WTC11 (cell line): Measurements from ENCODE around the gene NAB1. TPM values are rescaled to one million over a fixed set of nuclear protein-coding genes. Genes with fewer than 3 reads are reported as not detected.

Source experiments
- ATAC-seq: fragments of 200-7000 bp; cut with Tn5 transposase; 2 replicates; pipeline ENCODE4 v1.10.0; 2021; ENCODE audit warnings: mild to moderate bottlenecking, moderate library complexity
- CTCF ChIA-PET: fragments of 300-600 bp; sonication (Branson Sonifier 250); formaldehyde crosslinking; loops from one replicate; lab custom pipeline; 2021; ENCODE audit warnings: antibody characterized with exemption; lab: Charles Lee
- POLR2A ChIA-PET: fragments of 350-600 bp; sonication (Branson Sonifier 250); formaldehyde crosslinking; loops from one replicate; lab custom pipeline; 2021; ENCODE audit warnings: antibody characterized with exemption; lab: Charles Lee
- DNase-seq: peaks from one replicate; pipeline ENCODE4 v3.0.0; 2021; ENCODE audit warnings: low spot score
- H3K27ac Mint-ChIP-seq: 2 replicates; pipeline ENCODE4 v1.8.0; 2021; ENCODE audit warnings: mixed read lengths
- H3K27me3 Mint-ChIP-seq: 2 replicates; pipeline ENCODE4 v1.8.0; 2021; ENCODE audit warnings: low read depth, mild to moderate bottlenecking, moderate library complexity, mixed read lengths
- H3K36me3 Mint-ChIP-seq: 2 replicates; pipeline ENCODE4 v1.8.0; 2021; ENCODE audit warnings: mixed read lengths
- H3K4me1 Mint-ChIP-seq: 2 replicates; pipeline ENCODE4 v1.8.0; 2022; ENCODE audit warnings: mixed read lengths
- H3K4me3 Mint-ChIP-seq: 2 replicates; pipeline ENCODE4 v1.8.0; 2021; ENCODE audit warnings: mild to moderate bottlenecking, moderate library complexity, mixed read lengths
- H3K9me3 Mint-ChIP-seq: 2 replicates; pipeline ENCODE4 v1.8.0; 2021; ENCODE audit warnings: mixed read lengths
- EMX1 ChIP-seq: fragments of 250-450 bp; sonication (Bioruptor Pico); IDR thresholded peaks from 2 replicates; pipeline ENCODE4 v1.8.0; 2021; ENCODE audit warnings: mild to moderate bottlenecking
- FOXJ3 ChIP-seq: sonication (generic); formaldehyde crosslinking; IDR thresholded peaks from 2 replicates; pipeline ENCODE4 v1.9.0; 2021; ENCODE audit warnings: missing genetic modification reagents, mild to moderate bottlenecking, borderline replicate concordance
- FOXP1 ChIP-seq: sonication (generic); formaldehyde crosslinking; IDR thresholded peaks from 2 replicates; pipeline ENCODE4 v1.8.0; 2022; ENCODE audit warnings: missing genetic modification reagents, mild to moderate bottlenecking, moderate library complexity, borderline replicate concordance
- JAZF1 ChIP-seq: fragments of 250-450 bp; sonication (Bioruptor Pico); IDR thresholded peaks from 2 replicates; pipeline ENCODE4 v1.9.0; 2021; ENCODE audit warnings: moderate library complexity, mild to moderate bottlenecking, inconsistent platforms
- NFATC4 ChIP-seq: fragments of 250-450 bp; sonication (Bioruptor Pico); IDR thresholded peaks from 2 replicates; pipeline ENCODE4 v1.9.0; 2021; ENCODE audit warnings: mild to moderate bottlenecking
- NR3C1 ChIP-seq: sonication (generic); formaldehyde crosslinking; conservative IDR thresholded peaks from 2 replicates; pipeline ENCODE4 v1.8.1; 2023; ENCODE audit warnings: low read depth, mild to moderate bottlenecking, missing genetic modification reagents
- OVOL2 ChIP-seq: fragments of 250-450 bp; sonication (Bioruptor Pico); IDR thresholded peaks from 2 replicates; pipeline ENCODE4 v1.9.0; 2021; ENCODE audit warnings: mild to moderate bottlenecking, borderline replicate concordance
- RELA ChIP-seq: sonication (generic); formaldehyde crosslinking; IDR thresholded peaks from 2 replicates; pipeline ENCODE4 v1.8.1; 2022; ENCODE audit warnings: missing genetic modification reagents, mild to moderate bottlenecking, borderline replicate concordance
- SOX15 ChIP-seq: fragments of 250-450 bp; sonication (Bioruptor Pico); IDR thresholded peaks from 2 replicates; pipeline ENCODE4 v1.9.0; 2021; ENCODE audit warnings: mild to moderate bottlenecking
- SP1 ChIP-seq: sonication (generic); formaldehyde crosslinking; conservative IDR thresholded peaks from 2 replicates; pipeline ENCODE4 v1.8.1; 2022; ENCODE audit warnings: missing genetic modification reagents
- TCF7 ChIP-seq: sonication (generic); formaldehyde crosslinking; IDR thresholded peaks from 2 replicates; pipeline ENCODE4 v1.8.0; 2022; ENCODE audit warnings: mild to moderate bottlenecking, low read depth, missing genetic modification reagents, moderate library complexity
- TP53 ChIP-seq: sonication (generic); formaldehyde crosslinking; IDR thresholded peaks from 2 replicates; pipeline ENCODE4 v1.8.1; 2023; ENCODE audit warnings: mild to moderate bottlenecking, missing genetic modification reagents
- ZNF219 ChIP-seq: sonication (generic); formaldehyde crosslinking; IDR thresholded peaks from 2 replicates; pipeline ENCODE4 v1.8.0; 2023; ENCODE audit warnings: missing genetic modification reagents, mild to moderate bottlenecking, borderline replicate concordance
- ZNF423 ChIP-seq: fragments of 250-450 bp; sonication (Bioruptor Pico); IDR thresholded peaks from 2 replicates; pipeline ENCODE4 v2.1.2; 2022; ENCODE audit warnings: mild to moderate bottlenecking, moderate library complexity
- total RNA-seq: library from RNA; stranded (reverse); gene quantifications from 3 replicates; pipeline ENCODE4 v1.2.3, GENCODE V29; 2021
- TF ChIP-seq, protein P1 (sequence below): sonication (generic); formaldehyde crosslinking; conservative IDR thresholded peaks from 2 replicates; pipeline ENCODE4 v1.8.1; 2023; ENCODE audit warnings: mild to moderate bottlenecking, low read depth, missing genetic modification reagents, moderate library complexity
- TF ChIP-seq, protein P2 (sequence below): fragments of 250-450 bp; sonication (Bioruptor Pico); IDR thresholded peaks from 2 replicates; pipeline ENCODE4 v1.9.0; 2021; ENCODE audit warnings: moderate library complexity, mild to moderate bottlenecking, inconsistent platforms, borderline replicate concordance
- TF ChIP-seq, protein P3 (sequence below): sonication (generic); formaldehyde crosslinking; IDR thresholded peaks from 2 replicates; pipeline ENCODE4 v1.8.1; 2023; ENCODE audit warnings: mild to moderate bottlenecking, missing genetic modification reagents, moderate library complexity
- TF ChIP-seq, protein P4 (sequence below): sonication (generic); formaldehyde crosslinking; IDR thresholded peaks from 2 replicates; pipeline ENCODE4 v1.8.0; 2023; ENCODE audit warnings: missing genetic modification reagents, mild to moderate bottlenecking, borderline replicate concordance

The NAB1 gene
- total RNA-seq, 1 experiment from 2014 or later: 32.0 TPM

DNA sequence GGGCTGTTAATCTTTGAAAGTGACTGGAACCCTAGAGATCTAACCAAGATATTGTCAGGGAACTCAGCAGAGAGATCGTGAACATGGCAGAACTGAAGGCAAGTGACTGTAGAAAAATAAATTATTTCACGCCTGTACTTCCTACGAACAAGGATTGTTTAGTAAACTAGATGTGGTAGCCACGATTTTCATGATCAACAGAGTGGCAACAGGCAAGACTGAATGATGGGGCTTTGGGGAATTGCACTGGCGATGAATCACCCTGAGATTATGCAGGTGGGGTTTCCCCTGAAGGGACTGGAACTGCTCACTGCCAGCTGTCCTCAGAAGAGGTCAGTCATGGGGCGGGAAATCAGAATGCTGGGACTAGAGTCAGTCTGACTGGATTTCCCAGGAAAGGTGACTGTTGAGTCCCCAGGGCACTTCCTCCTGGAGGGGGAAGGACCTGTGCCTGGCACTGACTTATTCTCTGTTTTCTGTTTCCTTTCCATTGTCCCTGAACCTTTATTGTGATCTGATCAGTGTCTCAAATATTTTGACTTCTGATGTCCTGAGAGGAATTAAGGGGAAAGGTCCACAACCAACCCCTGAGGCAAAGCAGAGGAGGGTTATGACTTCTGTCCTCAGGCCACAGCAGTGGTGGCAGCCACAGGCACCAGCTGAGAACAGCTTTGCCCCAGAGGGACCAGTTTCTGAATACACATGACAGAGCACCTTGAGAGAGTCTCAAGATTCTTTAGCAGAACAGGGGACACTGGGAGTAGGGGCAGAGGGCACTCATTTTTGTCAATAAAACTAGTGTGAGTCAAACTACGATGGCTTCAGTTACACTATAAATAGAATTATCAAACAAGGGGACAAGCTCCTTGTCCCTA is 70.0 kb downstream of the NAB1 start:
- Mint-ChIP-seq H3K36me3 (no peaks in the 10 kb centered on the region), H3K4me3 (no peak overlapping the region), H3K27me3 (no peaks in the 10 kb centered on the region), H3K27ac (no peak overlapping the region; the same call in 1 of the 2 replicates), H3K9me3 (peaks cover 7% of the 10 kb centered on the region), H3K4me1 (peaks cover 8% of the 10 kb centered on the region)
- peak; percentile 60 for ATAC-seq
- POLR2A ChIA-PET: no interaction called here
- CTCF ChIA-PET: no interaction called here
- DNase-seq: no peak
- TF ChIP-seq, protein P1, sequence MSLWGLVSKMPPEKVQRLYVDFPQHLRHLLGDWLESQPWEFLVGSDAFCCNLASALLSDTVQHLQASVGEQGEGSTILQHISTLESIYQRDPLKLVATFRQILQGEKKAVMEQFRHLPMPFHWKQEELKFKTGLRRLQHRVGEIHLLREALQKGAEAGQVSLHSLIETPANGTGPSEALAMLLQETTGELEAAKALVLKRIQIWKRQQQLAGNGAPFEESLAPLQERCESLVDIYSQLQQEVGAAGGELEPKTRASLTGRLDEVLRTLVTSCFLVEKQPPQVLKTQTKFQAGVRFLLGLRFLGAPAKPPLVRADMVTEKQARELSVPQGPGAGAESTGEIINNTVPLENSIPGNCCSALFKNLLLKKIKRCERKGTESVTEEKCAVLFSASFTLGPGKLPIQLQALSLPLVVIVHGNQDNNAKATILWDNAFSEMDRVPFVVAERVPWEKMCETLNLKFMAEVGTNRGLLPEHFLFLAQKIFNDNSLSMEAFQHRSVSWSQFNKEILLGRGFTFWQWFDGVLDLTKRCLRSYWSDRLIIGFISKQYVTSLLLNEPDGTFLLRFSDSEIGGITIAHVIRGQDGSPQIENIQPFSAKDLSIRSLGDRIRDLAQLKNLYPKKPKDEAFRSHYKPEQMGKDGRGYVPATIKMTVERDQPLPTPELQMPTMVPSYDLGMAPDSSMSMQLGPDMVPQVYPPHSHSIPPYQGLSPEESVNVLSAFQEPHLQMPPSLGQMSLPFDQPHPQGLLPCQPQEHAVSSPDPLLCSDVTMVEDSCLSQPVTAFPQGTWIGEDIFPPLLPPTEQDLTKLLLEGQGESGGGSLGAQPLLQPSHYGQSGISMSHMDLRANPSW (CRISPR knock-in tag): no peak
- no peak for TF ChIP-seq FOXJ3 (CRISPR knock-in tag)
- TF ChIP-seq, protein P2, sequence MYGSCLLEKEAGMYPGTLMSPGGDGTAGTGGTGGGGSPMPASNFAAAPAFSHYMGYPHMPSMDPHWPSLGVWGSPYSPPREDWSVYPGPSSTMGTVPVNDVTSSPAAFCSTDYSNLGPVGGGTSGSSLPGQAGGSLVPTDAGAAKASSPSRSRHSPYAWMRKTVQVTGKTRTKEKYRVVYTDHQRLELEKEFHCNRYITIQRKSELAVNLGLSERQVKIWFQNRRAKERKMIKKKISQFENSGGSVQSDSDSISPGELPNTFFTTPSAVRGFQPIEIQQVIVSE (CRISPR knock-in tag): no peak
- no peak for TF ChIP-seq EMX1 (CRISPR knock-in tag)
- TF ChIP-seq NFATC4 (CRISPR knock-in tag): no peak
- no peak for TF ChIP-seq TP53 (CRISPR knock-in tag)
- no peak for TF ChIP-seq SOX15 (CRISPR knock-in tag)
- TF ChIP-seq, protein P3, sequence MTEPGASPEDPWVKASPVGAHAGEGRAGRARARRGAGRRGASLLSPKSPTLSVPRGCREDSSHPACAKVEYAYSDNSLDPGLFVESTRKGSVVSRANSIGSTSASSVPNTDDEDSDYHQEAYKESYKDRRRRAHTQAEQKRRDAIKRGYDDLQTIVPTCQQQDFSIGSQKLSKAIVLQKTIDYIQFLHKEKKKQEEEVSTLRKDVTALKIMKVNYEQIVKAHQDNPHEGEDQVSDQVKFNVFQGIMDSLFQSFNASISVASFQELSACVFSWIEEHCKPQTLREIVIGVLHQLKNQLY: no peak
- no peak for TF ChIP-seq ZNF219 (CRISPR knock-in tag)
- TF ChIP-seq OVOL2 (CRISPR knock-in tag): no peak
- TF ChIP-seq FOXP1 (CRISPR knock-in tag): no peak
- TF ChIP-seq SP1 (CRISPR knock-in tag): no peak
- TF ChIP-seq TCF7 (CRISPR knock-in tag): no peak
- no peak for TF ChIP-seq RELA (CRISPR knock-in tag)
- no peak for TF ChIP-seq NR3C1
- TF ChIP-seq, protein P4, sequence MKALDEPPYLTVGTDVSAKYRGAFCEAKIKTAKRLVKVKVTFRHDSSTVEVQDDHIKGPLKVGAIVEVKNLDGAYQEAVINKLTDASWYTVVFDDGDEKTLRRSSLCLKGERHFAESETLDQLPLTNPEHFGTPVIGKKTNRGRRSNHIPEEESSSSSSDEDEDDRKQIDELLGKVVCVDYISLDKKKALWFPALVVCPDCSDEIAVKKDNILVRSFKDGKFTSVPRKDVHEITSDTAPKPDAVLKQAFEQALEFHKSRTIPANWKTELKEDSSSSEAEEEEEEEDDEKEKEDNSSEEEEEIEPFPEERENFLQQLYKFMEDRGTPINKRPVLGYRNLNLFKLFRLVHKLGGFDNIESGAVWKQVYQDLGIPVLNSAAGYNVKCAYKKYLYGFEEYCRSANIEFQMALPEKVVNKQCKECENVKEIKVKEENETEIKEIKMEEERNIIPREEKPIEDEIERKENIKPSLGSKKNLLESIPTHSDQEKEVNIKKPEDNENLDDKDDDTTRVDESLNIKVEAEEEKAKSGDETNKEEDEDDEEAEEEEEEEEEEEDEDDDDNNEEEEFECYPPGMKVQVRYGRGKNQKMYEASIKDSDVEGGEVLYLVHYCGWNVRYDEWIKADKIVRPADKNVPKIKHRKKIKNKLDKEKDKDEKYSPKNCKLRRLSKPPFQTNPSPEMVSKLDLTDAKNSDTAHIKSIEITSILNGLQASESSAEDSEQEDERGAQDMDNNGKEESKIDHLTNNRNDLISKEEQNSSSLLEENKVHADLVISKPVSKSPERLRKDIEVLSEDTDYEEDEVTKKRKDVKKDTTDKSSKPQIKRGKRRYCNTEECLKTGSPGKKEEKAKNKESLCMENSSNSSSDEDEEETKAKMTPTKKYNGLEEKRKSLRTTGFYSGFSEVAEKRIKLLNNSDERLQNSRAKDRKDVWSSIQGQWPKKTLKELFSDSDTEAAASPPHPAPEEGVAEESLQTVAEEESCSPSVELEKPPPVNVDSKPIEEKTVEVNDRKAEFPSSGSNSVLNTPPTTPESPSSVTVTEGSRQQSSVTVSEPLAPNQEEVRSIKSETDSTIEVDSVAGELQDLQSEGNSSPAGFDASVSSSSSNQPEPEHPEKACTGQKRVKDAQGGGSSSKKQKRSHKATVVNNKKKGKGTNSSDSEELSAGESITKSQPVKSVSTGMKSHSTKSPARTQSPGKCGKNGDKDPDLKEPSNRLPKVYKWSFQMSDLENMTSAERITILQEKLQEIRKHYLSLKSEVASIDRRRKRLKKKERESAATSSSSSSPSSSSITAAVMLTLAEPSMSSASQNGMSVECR: no peak
- no peak for TF ChIP-seq ZNF423 (CRISPR knock-in tag)
- no peak for TF ChIP-seq JAZF1 (CRISPR knock-in tag)
